GM12891 (cell line): ENCODE measurements around the gene VAMP4.
"Not testable (repeated sequence)": the region's sequence is repeated elsewhere in the genome, so short reads cannot be mapped to it uniquely, and the experiment has no call there.

Experiments
- DNase-seq: peaks from one replicate; pipeline ENCODE4 v3.0.0; 2011; ENCODE audit warnings: low spot score; ENCODE audit not compliant: insufficient read length
- FAIRE-seq: peaks from 2 replicates; lab custom pipeline; 2011; peaks lifted over from hg19 to GRCh38; lab: Jason Lieb, UNC
- PAX5 ChIP-seq: IDR thresholded peaks from 2 replicates; pipeline ENCODE4 v1.6.1; 2011; ENCODE audit warnings: low read length, moderate library complexity, mild to moderate bottlenecking; ENCODE audit not compliant: insufficient read depth, severe bottlenecking
- POLR2A ChIP-seq: IDR thresholded peaks from 2 replicates; pipeline ENCODE4 v1.6.1; 2011; ENCODE audit warnings: low read depth, low read length, control low read depth
- POLR2AphosphoS5 ChIP-seq: IDR thresholded peaks from 2 replicates; pipeline ENCODE4 v1.6.1; 2011; ENCODE audit warnings: low read depth, low read length, control low read depth
- POU2F2 ChIP-seq: IDR thresholded peaks from 2 replicates; pipeline ENCODE4 v1.6.1; 2011; ENCODE audit warnings: low read depth, mild to moderate bottlenecking, control low read depth, low read length, moderate library complexity
- SPI1 ChIP-seq: IDR thresholded peaks from 2 replicates; pipeline ENCODE4 v1.6.1; 2011; ENCODE audit warnings: low read depth, low read length, control low read depth
- TAF1 ChIP-seq: IDR thresholded peaks from 2 replicates; pipeline ENCODE4 v1.6.1; 2011; ENCODE audit warnings: low read depth, low read length, control low read depth

Gene VAMP4

GRCh38 chr1:171715813-171716251 is 26.0 kb downstream of the VAMP4 start:
- DNase-seq: no peak
- TF ChIP-seq SPI1: no peak
- no peak for TF ChIP-seq PAX5
- TF ChIP-seq POU2F2: no peak
- TF ChIP-seq POLR2A: no peak
- TF ChIP-seq POLR2AphosphoS5: no peak
- TF ChIP-seq TAF1: no peak
- FAIRE-seq: no peak

DNA sequence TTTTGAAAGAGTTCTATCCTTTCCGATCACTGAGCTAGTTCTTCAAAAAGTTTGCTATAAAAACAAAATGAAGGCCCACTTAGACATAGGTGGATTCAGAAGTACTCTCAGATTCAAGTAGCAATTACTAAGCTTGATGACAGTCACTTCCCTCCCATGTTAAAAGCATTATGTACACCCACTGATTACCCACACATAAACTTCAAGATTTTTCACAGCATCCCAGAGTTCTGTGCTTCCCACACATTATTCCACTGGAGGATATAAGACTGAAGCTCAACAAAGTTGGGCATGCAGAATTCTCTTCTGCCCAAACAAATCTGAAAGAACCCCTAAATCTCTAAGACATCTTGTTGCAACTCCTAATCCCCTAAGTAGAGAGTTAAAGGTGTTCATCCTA is 29.5 kb downstream of the VAMP4 start:
- TF ChIP-seq POLR2A: no peak
- no peak for TF ChIP-seq SPI1
- TF ChIP-seq TAF1: no peak
- TF ChIP-seq POLR2AphosphoS5: no peak
- no peak for TF ChIP-seq POU2F2
- no peak for TF ChIP-seq PAX5
- no peak for FAIRE-seq

GRCh38 chr1:171711643-171712042 is 30.2 kb downstream of the VAMP4 start:
- no peak for TF ChIP-seq POLR2A
- TF ChIP-seq PAX5: no peak
- TF ChIP-seq POLR2AphosphoS5: no peak
- TF ChIP-seq TAF1: no peak
- FAIRE-seq: no peak
- no peak for DNase-seq

More for the DNA sequence above, 29.5 kb downstream of the VAMP4 start:
- no peak for DNase-seq

DNA sequence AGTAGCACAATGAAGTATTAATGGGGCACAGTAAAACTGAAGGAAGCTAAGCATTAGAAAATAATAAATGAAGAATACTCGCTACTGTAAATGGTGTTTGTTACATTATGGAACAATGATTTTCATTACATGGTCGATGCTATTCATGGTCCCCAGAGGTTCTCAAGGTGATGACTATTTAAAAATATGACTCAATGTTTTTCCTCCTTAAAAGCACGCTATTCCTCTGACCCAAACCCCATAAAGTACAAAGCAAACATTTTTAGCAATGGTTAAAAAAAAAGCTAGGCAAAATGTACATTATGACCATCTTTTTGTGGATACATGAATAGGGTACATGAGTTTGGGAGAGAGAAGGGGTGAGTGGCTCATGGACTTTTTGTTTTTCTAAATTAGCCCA is 34.3 kb downstream of the VAMP4 start:
- FAIRE-seq (no peak), DNase-seq (no peak)
- TF ChIP-seq POLR2AphosphoS5: no peak
- TF ChIP-seq POLR2A: no peak
- no peak for TF ChIP-seq SPI1
- no peak for TF ChIP-seq PAX5
- no peak for TF ChIP-seq POU2F2
- no peak for TF ChIP-seq TAF1

DNA sequence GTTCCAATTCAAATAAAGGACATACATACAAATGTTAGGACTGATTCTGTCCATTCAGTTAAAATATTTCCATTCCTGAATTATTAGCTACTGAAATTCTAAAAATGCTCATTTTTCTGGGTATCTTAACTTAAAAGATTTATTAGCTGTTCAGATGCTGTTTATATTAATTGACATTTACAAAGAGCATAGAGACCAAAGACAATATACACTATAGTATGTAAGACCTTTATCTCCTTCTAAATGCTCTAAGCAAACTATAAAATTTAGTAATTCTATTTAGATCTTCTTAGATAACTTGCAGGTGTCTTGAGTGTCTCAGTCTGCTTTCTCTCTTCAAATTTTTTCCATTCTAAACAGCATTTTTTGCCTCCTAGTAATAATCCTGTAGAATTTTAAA is 39.3 kb downstream of the VAMP4 start:
- FAIRE-seq (no peak), DNase-seq (no peak)
- no peak for TF ChIP-seq TAF1
- no peak for TF ChIP-seq SPI1
- TF ChIP-seq POU2F2: no peak
- no peak for TF ChIP-seq POLR2A
- no peak for TF ChIP-seq POLR2AphosphoS5
- TF ChIP-seq PAX5: no peak

DNA sequence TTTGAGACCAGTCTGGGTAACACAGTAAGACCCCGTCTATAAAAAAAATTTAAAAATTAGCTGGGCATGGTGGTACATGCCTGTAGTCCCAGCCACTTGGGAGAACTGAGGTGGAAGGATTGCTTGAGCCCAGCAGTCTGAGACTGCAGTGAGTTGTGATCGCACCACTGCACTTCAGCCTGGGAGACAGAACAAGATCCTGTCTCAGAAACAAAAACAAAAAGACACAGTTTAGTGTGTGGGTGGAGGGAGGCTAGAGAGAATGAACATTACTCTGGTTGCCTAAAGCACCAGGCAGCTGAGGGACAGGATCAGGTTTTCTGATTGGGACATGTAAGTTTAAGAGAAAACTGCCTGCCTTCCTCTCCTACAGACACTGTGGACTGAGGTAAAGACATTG is 42.3 kb downstream of the VAMP4 start:
- TF ChIP-seq POU2F2 (no peak), POLR2AphosphoS5 (no peak), PAX5 (no peak), TAF1 (no peak)
- FAIRE-seq: no peak
- DNase-seq: no peak

DNA sequence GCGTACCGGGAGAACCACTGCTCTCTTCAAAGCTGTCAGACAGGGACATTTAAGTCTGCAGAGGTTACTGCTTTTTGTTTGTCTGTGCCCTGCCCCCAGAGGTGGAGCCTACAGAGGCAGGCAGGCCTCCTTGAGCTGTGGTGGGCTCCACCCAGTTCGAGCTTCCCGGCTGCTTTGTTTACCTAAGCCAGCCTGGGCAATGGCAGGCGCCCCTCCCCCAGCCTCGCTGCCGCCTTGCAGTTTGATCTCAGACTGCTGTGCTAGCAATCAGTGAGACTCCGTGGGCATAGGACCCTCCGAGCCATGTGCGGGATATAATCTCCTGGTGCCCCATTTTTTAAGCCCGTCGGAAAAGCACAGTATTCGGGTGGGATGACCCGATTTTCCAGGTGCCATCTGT is 46.1 kb downstream of the VAMP4 start:
- FAIRE-seq, DNase-seq: not testable (repeated sequence)

- FAIRE-seq, DNase-seq: not testable (repeated sequence)
These were observed 48.3 kb downstream of the VAMP4 start for GRCh38 chr1:171693541-171693940.

GRCh38 chr1:171683870-171684269 is 58.0 kb downstream of the VAMP4 start:
- DNase-seq: no peak
- TF ChIP-seq TAF1 (no peak), POU2F2 (no peak), POLR2A (no peak), PAX5 (no peak), POLR2AphosphoS5 (no peak), SPI1 (no peak)
- no peak for FAIRE-seq

DNA sequence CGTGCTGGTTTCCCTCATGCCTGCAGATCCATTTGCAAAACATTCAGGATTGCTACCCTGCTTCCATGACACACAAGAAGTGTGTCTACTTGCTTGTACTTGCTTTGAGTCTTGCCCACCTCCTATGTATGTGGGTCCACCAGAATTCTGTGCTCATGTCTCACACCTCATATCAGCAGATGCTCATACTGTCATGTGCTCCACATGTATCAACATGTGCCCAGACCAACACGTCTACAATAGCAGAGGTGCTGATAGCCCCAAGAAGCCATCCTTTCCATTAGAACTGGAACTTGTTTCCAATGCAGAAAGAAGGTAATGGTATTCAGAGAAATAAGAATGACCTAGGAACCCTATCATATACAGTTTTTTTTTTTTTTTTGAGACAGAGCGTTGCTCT is 61.5 kb downstream of the VAMP4 start:
- FAIRE-seq (no peak), DNase-seq (no peak)
- TF ChIP-seq TAF1 (no peak), POU2F2 (no peak), PAX5 (no peak), POLR2AphosphoS5 (no peak), SPI1 (no peak), POLR2A (no peak)

DNA sequence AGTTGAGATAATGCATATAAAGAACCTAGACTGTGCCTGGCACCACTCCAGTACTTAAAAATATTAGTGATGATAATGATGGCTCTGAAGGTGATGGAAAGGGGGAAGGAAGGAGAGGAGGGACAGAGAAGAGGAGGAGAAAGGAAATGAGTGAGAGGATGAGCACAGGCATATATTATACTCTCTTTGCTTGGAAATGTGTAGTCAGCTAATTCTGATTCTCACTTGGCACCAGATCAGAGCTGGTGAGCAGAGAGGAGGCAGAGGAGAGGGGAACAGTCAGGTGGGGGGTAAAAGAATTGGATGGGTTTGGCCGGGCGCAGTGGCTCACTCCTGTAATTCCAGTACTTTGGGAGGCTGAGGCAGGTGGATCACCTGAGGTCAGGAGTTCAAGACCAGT is 65.0 kb downstream of the VAMP4 start:
- TF ChIP-seq TAF1: no peak
- TF ChIP-seq POU2F2: no peak
- TF ChIP-seq SPI1: no peak
- TF ChIP-seq POLR2AphosphoS5: no peak
- FAIRE-seq (no peak), DNase-seq (no peak)
